Measurements from ENCODE around the gene HOXB9. TPM values are rescaled to one million over a fixed set of nuclear protein-coding genes. Genes with fewer than 3 reads are reported as not detected.

HOXB9 gene
- total RNA-seq, 1 experiment from 2014 or later, result not detected

DNA sequence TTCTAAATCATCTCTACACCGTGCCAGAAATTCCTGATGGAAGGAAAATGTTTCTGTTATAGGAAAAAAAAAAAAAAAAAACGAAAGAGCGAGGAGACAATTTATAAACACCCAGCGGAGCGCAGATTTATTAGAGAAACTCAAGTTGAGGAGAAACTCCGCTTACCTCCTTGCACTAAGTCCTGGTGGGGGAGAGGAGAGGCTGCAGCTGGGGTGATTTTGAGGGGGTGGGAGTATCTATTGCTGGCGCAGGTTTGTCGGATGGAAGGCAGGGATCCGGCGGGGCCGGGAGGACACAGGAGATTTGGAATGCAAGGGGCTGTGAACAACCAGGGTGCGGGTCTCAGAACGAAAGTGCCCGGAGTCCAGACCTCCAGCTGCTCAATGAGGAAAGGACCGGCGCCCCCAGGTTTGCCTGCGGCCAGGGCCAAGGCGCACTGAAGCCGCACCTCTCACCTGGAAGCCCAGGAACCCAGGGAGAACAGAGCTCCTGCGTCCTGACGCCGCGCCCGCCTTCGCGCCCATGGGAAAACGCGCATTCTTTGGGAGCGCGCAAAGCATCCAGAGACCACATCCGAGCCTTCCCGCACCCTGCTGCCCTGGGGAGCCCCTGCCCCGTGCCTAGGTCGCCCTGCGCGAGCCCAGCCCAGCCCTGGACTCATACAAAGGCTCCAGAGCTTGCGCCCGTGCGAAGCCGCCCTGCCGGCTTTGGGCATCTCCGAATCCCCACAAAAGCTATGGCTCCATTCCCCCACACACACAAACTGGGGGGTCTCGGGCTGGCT, 8.5 kb downstream of the HOXB9 start:
- H2BK5ac ChIP-seq (ENCODE audit: insufficient read length, low read length), result no peak overlapping the region
- H4K91ac ChIP-seq (ENCODE audit: insufficient read length, low read depth, low read length), result no peak overlapping the region
- H4K8ac ChIP-seq (replicated peaks; ENCODE audit: insufficient read length, low read depth, low read length), result no peak overlapping the region
- no peak overlapping the region for H3T11ph ChIP-seq (ENCODE audit: low read length)
- no peak overlapping the region for H2BK15ac ChIP-seq (ENCODE audit: low read depth, low read length)
- Mint-ChIP-seq H3K27me3 (ENCODE audit: low read depth) (peaks cover 100% of the 10 kb centered on the region), H3K27ac (no peak overlapping the region), H3K36me3 (ENCODE audit: insufficient read depth in 1 of 3, low read depth in 3 of 3) (peaks cover 0 to 2% (median 0%) of the 10 kb centered on the region in 3 experiments; a peak in 2 of 7 replicates), H3K9me3 (peaks cover 3 to 32% of the 10 kb centered on the region in 2 experiments; a peak in 3 of 5 replicates), H3K4me3 (no peak overlapping the region), H3K4me1 (peaks cover 2 to 22% of the 10 kb centered on the region in 2 experiments)
- no peaks in the 10 kb centered on the region for H3K79me1 ChIP-seq (ENCODE audit: insufficient read depth, low read depth, low read length, poor library complexity, severe bottlenecking)
- no peaks in the 10 kb centered on the region for H4K20me1 ChIP-seq (ENCODE audit: control insufficient read depth, insufficient read depth, insufficient read length)
- H3K56ac ChIP-seq (ENCODE audit: insufficient read length, low read depth, low read length), result no peak overlapping the region
- H3K4me2 ChIP-seq (ENCODE audit: insufficient read depth, insufficient read length, low read length), result no peak overlapping the region
- H3K4ac ChIP-seq (ENCODE audit: low read depth, low read length), result no peak overlapping the region
- H3K23me2 ChIP-seq (ENCODE audit: insufficient read length, low read depth, low read length, poor library complexity, severe bottlenecking), result no peaks in the 10 kb centered on the region
- H3K18ac ChIP-seq (ENCODE audit: insufficient read length, low read depth, low read length), result no peak overlapping the region
- no peak overlapping the region for H3K23ac ChIP-seq (ENCODE audit: insufficient read length, low read depth, low read length)
- H2AK5ac ChIP-seq (ENCODE audit: insufficient read length, low read length), result no peak overlapping the region
- WGBS (ENCODE audit: extremely low coverage, insufficient read length, low lambda C conversion rate), result no CpG with 5 or more reads among the region's 43 CpGs
- peaks cover 97% of the 10 kb centered on the region for H3K27me3 ChIP-seq (ENCODE audit: insufficient read depth, low read length)
- no peak overlapping the region for H3K27ac ChIP-seq (ENCODE audit: insufficient read length, low read depth, low read length)
- H3K9ac ChIP-seq (ENCODE audit: extremely low read depth, insufficient read length, low read length), result no peak overlapping the region
- H4K5ac ChIP-seq (ENCODE audit: insufficient read length, low read depth, low read length), result no peak overlapping the region
- no peak overlapping the region for H2BK120ac ChIP-seq (ENCODE audit: low read depth, low read length, poor library complexity, severe bottlenecking)
- H2AFZ ChIP-seq (ENCODE audit: low read length), result no peak overlapping the region
- no peak for DNase-seq
- H3K14ac ChIP-seq (ENCODE audit: insufficient read depth, low read length), result no peak overlapping the region; the same call in 1 of the 2 replicates
- H3K9me3 ChIP-seq (ENCODE audit: control insufficient read depth, low read depth, low read length), result no peaks in the 10 kb centered on the region
- TF ChIP-seq, protein P1, sequence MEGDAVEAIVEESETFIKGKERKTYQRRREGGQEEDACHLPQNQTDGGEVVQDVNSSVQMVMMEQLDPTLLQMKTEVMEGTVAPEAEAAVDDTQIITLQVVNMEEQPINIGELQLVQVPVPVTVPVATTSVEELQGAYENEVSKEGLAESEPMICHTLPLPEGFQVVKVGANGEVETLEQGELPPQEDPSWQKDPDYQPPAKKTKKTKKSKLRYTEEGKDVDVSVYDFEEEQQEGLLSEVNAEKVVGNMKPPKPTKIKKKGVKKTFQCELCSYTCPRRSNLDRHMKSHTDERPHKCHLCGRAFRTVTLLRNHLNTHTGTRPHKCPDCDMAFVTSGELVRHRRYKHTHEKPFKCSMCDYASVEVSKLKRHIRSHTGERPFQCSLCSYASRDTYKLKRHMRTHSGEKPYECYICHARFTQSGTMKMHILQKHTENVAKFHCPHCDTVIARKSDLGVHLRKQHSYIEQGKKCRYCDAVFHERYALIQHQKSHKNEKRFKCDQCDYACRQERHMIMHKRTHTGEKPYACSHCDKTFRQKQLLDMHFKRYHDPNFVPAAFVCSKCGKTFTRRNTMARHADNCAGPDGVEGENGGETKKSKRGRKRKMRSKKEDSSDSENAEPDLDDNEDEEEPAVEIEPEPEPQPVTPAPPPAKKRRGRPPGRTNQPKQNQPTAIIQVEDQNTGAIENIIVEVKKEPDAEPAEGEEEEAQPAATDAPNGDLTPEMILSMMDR (conservative IDR thresholded peaks at IDR 0.05), result no peak
- H3K79me2 ChIP-seq (ENCODE audit: insufficient read depth, low read length), result no peaks in the 10 kb centered on the region
- H2BK20ac ChIP-seq (ENCODE audit: low read depth, low read length, poor library complexity, severe bottlenecking), result no peak overlapping the region
- no peak overlapping the region for H2BK12ac ChIP-seq (ENCODE audit: insufficient read length, low read depth, low read length)
- no peaks in the 10 kb centered on the region for H3K4me1 ChIP-seq (ENCODE audit: insufficient read depth, low read length)

Measured in H9 (cell line).